ENCODE measurements around the gene MINDY4.

GRCh38 chr7:30750010-30750409 lies 21.2 kb upstream of the MINDY4 start:
- TF ChIP-seq CTCF (IDR thresholded peaks at IDR 0.05; ENCODE audit: low read depth, low read length, missing input control) (no peak), YY1 (IDR thresholded peaks at IDR 0.05) (no peak), ATF3 (IDR thresholded peaks at IDR 0.05) (no peak), JUND (IDR thresholded peaks at IDR 0.05) (no peak), REST (IDR thresholded peaks at IDR 0.05) (no peak), ZBTB33 (IDR thresholded peaks at IDR 0.05) (no peak), RAD21 (IDR thresholded peaks at IDR 0.05) (no peak), SP1 (IDR thresholded peaks at IDR 0.05) (no peak), TAF1 (conservative IDR thresholded peaks at IDR 0.05) (no peak), GABPA (IDR thresholded peaks at IDR 0.05 in 1 of 2, conservative IDR thresholded peaks at IDR 0.05 in 1 of 2) (no peak), MAX (IDR thresholded peaks at IDR 0.05) (no peak)
